DND-41 (cell line): Measurements from ENCODE around the gene PLCB3.

Experiments
- ATAC-seq: fragments of 200-7000 bp; cut with Tn5 transposase; 3 replicates; pipeline ENCODE4 v1.9.1; 2021; ENCODE audit warnings: low read depth; ENCODE audit not compliant: insufficient read depth
- DNase-seq: peaks from one replicate; pipeline ENCODE4 v3.0.0-alpha.2; 2020
- H2AFZ ChIP-seq: 2 replicates; pipeline ENCODE4 v1.6.0; 2012; ENCODE audit warnings: low read depth, low read length
- H3K27ac ChIP-seq: 2 replicates; pipeline ENCODE4 v1.5.1; 2012; ENCODE audit warnings: low read length, inconsistent platforms
- H3K27me3 ChIP-seq: fragments of 200-600 bp; sonication (generic); 2 replicates; pipeline ENCODE4 v1.6.0; 2012; ENCODE audit warnings: low read length, mild to moderate bottlenecking, inconsistent platforms; ENCODE audit not compliant: insufficient read depth, poor library complexity
- H3K36me3 ChIP-seq: 2 replicates; pipeline ENCODE4 v1.5.1; 2012; ENCODE audit warnings: low read length, inconsistent platforms; ENCODE audit not compliant: insufficient read depth
- H3K4me1 ChIP-seq: 2 replicates; pipeline ENCODE4 v1.5.1; 2012; ENCODE audit warnings: mild to moderate bottlenecking, low read length; ENCODE audit not compliant: insufficient read depth
- H3K4me2 ChIP-seq: 2 replicates; pipeline ENCODE4 v1.6.0; 2012; ENCODE audit warnings: mild to moderate bottlenecking, moderate library complexity, low read length, inconsistent platforms; ENCODE audit not compliant: insufficient read depth
- H3K4me3 ChIP-seq, 2 experiments: fragments of 200-600 bp in 1 of 2; shearing (Covaris generic) in 1 of 2; 2 replicates each; pipeline ENCODE4 v1.5.1; 2012 to 2016; ENCODE audit warnings: inconsistent platforms in 2 of 2, low read length in 2 of 2, mild to moderate bottlenecking in 2 of 2, low read depth in 1 of 2, moderate library complexity in 1 of 2
- H3K79me2 ChIP-seq: 2 replicates; pipeline ENCODE4 v1.6.0; 2012; ENCODE audit warnings: low read length, inconsistent platforms; ENCODE audit not compliant: insufficient read depth
- H3K9ac ChIP-seq: 2 replicates; pipeline ENCODE4 v1.6.0; 2012; ENCODE audit warnings: low read depth, mild to moderate bottlenecking, inconsistent platforms, low read length, moderate library complexity
- H3K9me3 ChIP-seq: 2 replicates; pipeline ENCODE4 v1.5.1; 2012; ENCODE audit warnings: low read length, moderate library complexity, mild to moderate bottlenecking, inconsistent platforms; ENCODE audit not compliant: insufficient read depth, severe bottlenecking
- H4K20me1 ChIP-seq: 2 replicates; pipeline ENCODE4 v1.6.0; 2012; ENCODE audit warnings: low read length; ENCODE audit not compliant: insufficient read depth
- CTCF ChIP-seq: IDR thresholded peaks from 2 replicates; pipeline ENCODE4 v1.5.1; 2012; ENCODE audit warnings: borderline replicate concordance, low read length, moderate library complexity, mild to moderate bottlenecking; ENCODE audit not compliant: poor library complexity, severe bottlenecking; ENCODE audit errors: extremely low read depth
- EZH2 ChIP-seq: IDR thresholded peaks from 3 replicates; pipeline ENCODE4 v1.6.1; 2012; ENCODE audit warnings: borderline replicate concordance, low read depth, mild to moderate bottlenecking, moderate library complexity, low read length, inconsistent platforms; ENCODE audit not compliant: severe bottlenecking

The PLCB3 gene

GRCh38 chr11:64254326-64254725, 3.0 kb downstream of the PLCB3 start:
- no peak for DNase-seq
- no peak overlapping the region for H3K9ac ChIP-seq

GRCh38 chr11:64255135-64256128, 4.1 kb downstream of the PLCB3 start:
- DNase-seq: no peak
- no peak overlapping the region for H3K9ac ChIP-seq
- ATAC-seq: no peak
- H3K27me3 ChIP-seq: no peaks in the 10 kb centered on the region
- no peak overlapping the region for H3K4me2 ChIP-seq
- H3K27ac ChIP-seq: no peak overlapping the region
- H3K4me1 ChIP-seq: peaks cover 24% of the 10 kb centered on the region
- H2AFZ ChIP-seq: no peak overlapping the region
- H3K9me3 ChIP-seq: no peaks in the 10 kb centered on the region
- H3K4me3 ChIP-seq: no peak overlapping the region
- TF ChIP-seq EZH2 (no peak), CTCF (no peak)
- peaks cover 40% of the 10 kb centered on the region for H3K36me3 ChIP-seq
- H4K20me1 ChIP-seq: peaks cover 7% of the 10 kb centered on the region; the same call in 1 of the 2 replicates
- peaks cover 7% of the 10 kb centered on the region; the same call in 1 of the 2 replicates for H3K79me2 ChIP-seq

More at GRCh38 chr11:64254326-64254725, 3.0 kb downstream of the PLCB3 start:
- Histone ChIP-seq H3K4me3 (no peak overlapping the region), H3K9me3 (no peaks in the 10 kb centered on the region), H3K79me2 (peaks cover 7% of the 10 kb centered on the region; the same call in 1 of the 2 replicates), H4K20me1 (peaks cover 7% of the 10 kb centered on the region; the same call in 1 of the 2 replicates), H2AFZ (no peak overlapping the region), H3K36me3 (peaks cover 33% of the 10 kb centered on the region), H3K4me2 (no peak overlapping the region), H3K27me3 (no peaks in the 10 kb centered on the region), H3K27ac (no peak overlapping the region; the same call in 1 of the 2 replicates), H3K4me1 (peaks cover 26% of the 10 kb centered on the region)
- ATAC-seq: no peak
- no peak for TF ChIP-seq EZH2
- no peak for TF ChIP-seq CTCF

GRCh38 chr11:64256300-64256699, 5.0 kb downstream of the PLCB3 start:
- H3K36me3 ChIP-seq: peaks cover 40% of the 10 kb centered on the region
- H3K27ac ChIP-seq: no peak overlapping the region
- peaks cover 7% of the 10 kb centered on the region; the same call in 1 of the 2 replicates for H4K20me1 ChIP-seq
- H3K27me3 ChIP-seq: no peaks in the 10 kb centered on the region
- no peak for ATAC-seq
- no peaks in the 10 kb centered on the region for H3K9me3 ChIP-seq
- DNase-seq: no peak
- no peak overlapping the region for H2AFZ ChIP-seq
- TF ChIP-seq CTCF (no peak), EZH2 (no peak)
- peaks cover 7% of the 10 kb centered on the region; the same call in 1 of the 2 replicates for H3K79me2 ChIP-seq
- no peak overlapping the region for H3K9ac ChIP-seq
- no peak overlapping the region for H3K4me3 ChIP-seq
- H3K4me1 ChIP-seq: peaks cover 16% of the 10 kb centered on the region
- no peak overlapping the region for H3K4me2 ChIP-seq
